Femur (tissue), 1 donor: ENCODE data around the gene CEL.
A peak's percentile ranks its signal among the peaks of the same experiment; 100 is the strongest.
"Not testable (repeated sequence)": the region's sequence is repeated elsewhere in the genome, so short reads cannot be mapped to it uniquely, and the experiment has no call there.

Experiments used
- DNase-seq: peaks from one replicate; pipeline ENCODE4 v3.0.0-alpha.2; 2017

Gene CEL

GRCh38 chr9:133061764-133062145, at the start of gene CEL:
Gene CEL, plus strand, starts transcription at chr9:133061981. Its CDS starts 22 bp downstream, at chr9:133062003.
- not testable (repeated sequence) for DNase-seq

GRCh38 chr9:133014696-133015095, 47.1 kb upstream of the CEL start:
- no peak for DNase-seq

DNA sequence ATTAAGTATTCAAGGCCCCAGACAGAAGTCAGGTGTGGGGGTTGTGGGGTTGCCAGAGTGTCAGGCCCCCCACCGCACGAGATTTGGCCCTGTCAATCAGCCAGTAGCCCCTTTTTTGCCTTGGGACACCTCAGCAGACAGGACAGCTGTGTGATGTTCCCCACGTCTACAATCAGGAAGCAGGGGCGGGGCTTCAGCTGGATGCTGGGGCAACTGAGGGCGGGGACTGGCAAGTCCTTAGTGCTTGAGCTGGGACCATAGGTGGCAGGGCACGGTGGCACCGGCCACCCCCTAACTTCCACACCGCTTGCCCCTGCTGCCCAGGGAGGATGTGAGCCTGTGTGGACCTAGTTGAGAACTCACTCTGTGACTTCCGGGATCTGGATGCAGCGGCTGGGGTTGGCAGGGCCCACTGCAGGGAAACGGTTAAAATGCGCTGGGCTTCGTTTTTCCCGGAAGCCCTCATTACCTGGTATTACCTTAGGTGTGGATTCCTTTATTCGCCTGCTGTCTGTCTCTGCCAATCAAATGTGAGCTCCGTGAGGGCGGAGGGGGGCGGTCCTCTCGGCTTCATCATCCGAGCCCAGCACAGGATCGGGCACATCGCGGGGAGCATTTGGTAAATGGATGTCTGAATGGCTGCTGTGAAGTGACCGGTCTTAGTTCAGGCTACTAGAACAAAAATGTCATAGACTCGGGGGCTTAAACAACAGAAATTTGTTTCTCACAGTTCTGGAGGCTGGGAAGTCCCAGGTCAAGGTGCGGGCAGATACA, 38.5 kb upstream of the CEL start:
- no peak for DNase-seq

DNA sequence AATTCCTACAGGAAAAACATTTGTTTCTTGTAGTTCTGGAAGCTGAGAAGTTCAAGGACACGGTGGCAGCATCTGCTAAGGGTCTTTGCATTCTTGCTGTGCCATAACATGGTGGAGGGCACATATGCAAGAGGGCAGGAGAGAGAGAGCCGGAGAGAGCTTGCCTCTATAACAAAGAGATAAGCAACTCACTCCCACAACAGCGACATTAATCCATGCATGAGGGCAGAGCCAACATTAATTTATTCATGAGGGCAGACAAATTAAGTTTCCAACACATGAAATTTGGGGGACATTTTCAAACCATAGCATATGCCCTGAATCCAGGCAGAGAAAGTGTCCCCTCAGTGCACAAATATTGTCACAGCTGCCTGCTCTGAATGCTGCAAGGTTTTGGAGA, 35.4 kb upstream of the CEL start:
- DNase-seq: no peak

- no peak for DNase-seq
Observed at GRCh38 chr9:133027134-133027533, 34.6 kb upstream of the CEL start.

DNA sequence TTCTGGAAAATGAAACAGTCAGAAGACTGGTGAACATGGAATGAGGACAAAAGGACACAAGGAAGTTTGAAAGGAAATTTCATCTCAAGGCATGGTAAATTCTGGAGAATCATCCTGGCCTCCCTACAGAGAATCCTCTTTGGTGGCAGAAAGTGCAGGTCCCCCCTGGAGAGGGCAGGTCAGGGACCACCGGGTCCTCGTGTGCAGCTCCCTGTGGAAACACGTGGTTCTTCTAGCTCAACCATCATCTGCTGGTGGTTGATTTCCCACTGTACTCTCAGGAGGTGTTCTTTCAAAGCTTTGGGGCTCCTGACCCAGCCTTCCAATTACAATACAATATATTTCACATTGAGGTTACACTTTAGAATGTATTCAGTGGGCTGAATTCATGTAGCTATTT, 33.6 kb upstream of the CEL start:
- DNase-seq: no peak

- no peak for DNase-seq
Observed at GRCh38 chr9:133029994-133030316, 31.8 kb upstream of the CEL start.

DNA sequence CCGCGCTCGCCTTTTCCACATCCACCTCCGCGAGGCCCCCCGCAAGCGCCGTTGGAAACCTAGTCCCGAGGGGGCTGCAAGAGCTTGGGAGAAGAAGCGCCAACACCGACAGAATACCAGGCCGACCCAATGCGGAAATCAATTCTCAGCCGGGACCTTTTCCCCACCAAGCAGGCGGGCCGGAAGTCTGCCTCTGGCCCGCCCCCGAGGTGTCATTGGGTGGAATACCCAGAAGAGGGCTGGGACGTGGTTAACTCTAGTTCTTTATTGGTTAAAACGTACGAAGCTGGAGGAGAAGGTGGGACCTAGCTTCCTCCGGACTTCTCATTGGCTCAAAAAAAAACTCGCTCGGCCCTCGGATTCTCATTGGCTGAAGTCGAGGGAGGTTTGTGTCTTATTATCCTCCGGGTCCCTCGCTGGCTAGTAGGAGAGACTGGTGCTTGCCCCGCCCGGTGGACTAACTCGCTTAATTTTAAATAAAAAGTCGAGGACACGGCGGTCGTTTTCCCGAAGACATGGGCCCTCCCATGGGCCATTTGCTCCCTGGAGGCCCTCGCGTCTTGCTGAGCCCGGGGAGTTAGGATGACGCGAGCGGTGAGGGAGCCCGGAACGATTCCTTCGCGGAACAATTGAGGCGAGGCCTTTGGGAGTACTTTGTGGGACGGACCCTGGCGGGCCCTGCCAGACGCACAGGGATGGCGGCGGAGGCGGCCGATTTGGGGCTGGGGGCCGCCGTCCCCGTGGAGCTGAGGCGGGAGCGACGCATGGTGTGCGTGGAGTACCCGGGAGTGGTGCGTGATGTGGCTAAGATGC, 31.3 kb upstream of the CEL start, which contains the start of gene GTF3C5:
Gene GTF3C5, plus strand, starts transcription at position 681 of the 813 bp plus-strand sequence. Its CDS starts 15 bp downstream, at position 696.
- peak; percentile 97 for DNase-seq

DNA sequence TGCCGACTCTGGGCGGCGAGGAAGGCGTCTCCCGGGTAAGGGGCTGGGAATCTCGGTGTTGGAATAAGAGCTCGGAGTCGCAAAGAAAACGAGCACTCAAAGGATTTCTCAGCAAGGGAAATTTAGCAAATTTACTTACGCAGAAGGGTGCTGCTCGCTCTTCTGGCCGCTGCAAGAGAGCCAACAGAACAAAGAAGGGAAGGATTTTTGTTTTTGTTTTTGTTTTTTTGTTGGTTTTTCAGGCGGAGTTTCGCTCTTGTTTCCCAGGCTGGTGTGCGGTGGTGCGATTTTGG, 30.7 kb upstream of the CEL start:
- no peak for DNase-seq

- no peak for DNase-seq
Observed at GRCh38 chr9:133031496-133031911, 30.3 kb upstream of the CEL start.

- DNase-seq: no peak
Observed at GRCh38 chr9:133032171-133032570, 29.6 kb upstream of the CEL start.

- DNase-seq: no peak
Observed at GRCh38 chr9:133035669-133036068, 26.1 kb upstream of the CEL start.

DNA sequence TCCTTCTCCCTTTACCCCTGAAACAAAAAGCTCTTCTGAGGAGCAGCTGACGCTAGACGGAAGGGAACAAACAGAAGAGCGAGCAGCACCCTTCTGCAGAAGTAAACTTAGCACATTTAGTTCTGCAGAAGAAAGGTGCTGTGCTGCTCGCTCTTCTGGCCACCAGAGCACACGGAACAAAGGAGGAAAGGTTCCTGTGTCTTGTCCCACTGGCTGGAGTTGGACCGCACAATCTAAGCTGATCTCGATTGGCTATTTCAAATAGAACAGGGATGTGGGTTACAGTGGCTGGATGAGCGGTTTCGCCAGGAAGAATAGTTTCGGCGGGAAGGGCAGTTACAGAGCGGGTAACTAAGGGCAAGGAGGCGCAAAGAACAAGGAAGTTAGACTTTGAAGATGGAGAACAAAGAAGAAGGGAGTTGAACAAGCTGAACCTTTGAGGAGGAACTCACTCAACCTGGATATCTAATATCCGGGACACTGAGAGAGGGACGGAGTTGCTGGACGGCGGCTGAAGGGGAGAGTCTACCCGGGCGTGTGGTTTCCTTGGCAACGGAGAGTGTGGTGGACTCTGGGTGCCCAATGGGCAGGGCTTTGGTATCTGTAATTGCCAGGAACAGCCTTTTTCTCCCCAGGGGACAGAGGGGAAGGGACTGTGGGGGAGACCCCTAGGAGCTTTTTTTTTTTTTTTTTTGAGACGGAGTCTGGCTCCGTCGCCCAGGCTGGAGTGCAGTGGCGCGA, 23.8 kb upstream of the CEL start:
- no peak for DNase-seq

- DNase-seq: peak; percentile 53
Observed at GRCh38 chr9:133040892-133041479, 20.8 kb upstream of the CEL start.

DNA sequence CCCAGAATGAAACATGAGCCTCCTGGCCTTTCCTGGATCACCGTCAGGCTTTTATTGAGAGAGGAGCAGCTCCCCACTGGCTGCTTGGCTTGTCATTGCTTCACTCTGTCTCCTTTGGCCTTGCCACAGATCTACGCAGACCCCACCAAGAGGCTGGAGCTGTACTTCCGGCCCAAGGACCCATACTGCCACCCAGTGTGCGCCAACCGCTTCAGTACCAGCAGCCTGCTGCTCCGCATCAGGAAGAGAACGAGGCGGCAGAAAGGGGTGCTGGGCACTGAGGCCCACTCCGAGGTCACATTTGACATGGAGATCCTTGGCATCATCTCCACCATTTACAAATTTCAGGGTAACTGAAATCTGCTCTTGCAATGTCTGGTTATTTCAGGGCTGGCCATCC, 19.8 kb upstream of the CEL start:
- DNase-seq: no peak

GRCh38 chr9:133042676-133043075, 19.1 kb upstream of the CEL start:
- DNase-seq: no peak

DNA sequence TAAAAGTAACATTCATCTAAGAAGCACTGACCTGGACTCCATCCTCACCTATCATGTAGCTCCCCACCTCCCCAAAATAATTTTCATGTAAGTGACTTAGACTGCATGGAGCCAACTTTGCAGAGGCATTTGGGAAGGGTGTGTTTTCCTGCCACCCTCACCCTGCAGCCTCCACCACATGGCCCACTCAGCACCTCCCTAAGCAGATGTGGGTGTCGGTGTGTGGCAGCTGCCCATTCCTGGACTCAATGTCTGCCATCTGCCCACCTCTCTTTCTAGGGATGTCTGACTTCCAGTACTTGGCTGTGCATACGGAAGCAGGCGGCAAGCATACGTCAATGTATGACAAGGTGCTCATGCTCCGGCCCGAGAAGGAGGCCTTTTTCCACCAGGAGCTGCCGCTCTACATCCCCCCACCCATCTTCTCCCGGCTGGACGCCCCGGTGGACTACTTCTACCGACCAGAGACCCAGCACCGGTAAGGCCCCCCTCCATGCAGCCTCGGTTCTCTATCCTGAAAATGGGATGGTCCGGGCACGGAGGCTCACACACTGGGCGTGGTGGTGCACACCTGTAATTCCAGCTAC, 18.2 kb upstream of the CEL start:
- DNase-seq: no peak

DNA sequence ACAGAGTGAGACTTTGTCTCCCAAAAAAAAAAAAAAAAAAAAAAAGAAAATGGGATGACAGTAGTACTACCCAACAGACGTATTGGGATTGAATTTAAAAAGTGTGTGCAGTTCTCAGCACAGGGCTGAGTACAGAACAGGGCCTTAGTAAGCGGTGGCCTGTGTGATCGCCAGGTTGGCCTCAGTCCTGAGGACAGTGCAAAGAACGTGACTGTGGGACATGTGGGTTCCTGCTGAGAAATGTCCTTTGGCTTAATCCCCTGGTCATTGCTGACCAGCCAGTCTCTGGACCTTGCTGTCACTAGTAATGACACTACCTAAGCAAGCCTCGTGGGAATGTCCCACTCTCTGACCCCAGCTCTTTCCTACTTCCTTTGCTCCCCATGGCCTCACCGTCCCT, 17.7 kb upstream of the CEL start:
- no peak for DNase-seq

- no peak for DNase-seq
Observed at GRCh38 chr9:133044661-133045060, 17.1 kb upstream of the CEL start.

DNA sequence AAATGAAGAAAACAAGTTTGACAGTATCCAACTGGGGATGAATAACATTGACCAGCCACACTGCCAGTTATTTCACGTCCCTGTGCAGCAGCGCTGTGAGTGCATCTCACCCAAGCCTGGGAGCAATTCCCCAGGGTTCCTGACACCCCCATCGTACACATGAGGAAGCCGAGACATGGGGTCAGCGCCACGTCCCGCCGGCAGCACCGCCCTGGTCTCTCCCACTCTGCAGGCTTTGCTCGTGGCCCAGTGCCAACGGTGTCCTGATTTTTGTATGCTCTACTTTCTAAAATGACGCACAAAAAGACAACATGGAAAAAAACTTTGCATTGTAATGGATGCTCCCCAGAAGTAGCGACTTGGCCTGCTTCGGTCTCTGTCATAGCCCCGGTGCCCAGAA, 16.6 kb upstream of the CEL start:
- no peak for DNase-seq

DNA sequence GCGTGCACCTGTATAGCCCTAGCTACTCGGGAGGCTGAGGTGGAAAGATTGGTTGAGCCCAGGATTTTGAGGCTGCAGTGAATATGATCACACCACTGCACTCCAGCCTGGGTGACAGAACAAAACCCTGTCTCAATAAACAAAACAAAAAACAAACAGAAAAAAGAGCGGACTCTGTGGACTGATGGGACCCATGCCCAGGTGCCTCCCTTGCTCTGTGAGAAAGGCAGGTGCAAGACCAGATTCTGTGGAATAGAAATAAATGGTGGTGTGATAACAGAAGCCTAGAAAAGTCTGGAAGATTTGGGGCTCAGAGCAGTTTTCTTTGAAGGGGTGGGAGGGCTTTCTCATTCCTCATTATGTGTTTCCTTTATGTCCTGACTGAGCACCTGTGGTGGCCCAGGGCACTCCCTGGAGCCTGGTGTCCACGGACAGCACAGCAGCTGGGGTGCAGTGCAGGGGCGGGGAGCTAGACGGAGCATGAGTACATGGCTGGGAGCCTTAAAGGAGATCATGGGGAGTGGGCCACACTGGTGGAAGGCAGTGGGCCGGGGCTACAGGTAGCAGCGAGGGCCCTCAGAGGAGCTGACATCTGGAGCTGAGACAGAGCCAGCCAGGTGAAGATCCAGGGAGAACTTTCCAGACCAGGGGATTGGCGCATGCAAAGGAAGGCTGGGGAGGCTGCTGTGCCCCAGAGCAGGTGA, 15.4 kb upstream of the CEL start:
- no peak for DNase-seq

- no peak for DNase-seq
Observed at GRCh38 chr9:133046900-133047295, 14.9 kb upstream of the CEL start.
